Uterus (tissue), 4 donors: Measurements from ENCODE around the gene MAD1L1. TPM values are rescaled to one million over a fixed set of nuclear protein-coding genes. Genes with fewer than 3 reads are reported as not detected.
"Not testable (repeated sequence)": the region's sequence is repeated elsewhere in the genome, so short reads cannot be mapped to it uniquely, and the experiment has no call there.

Experiments
- DNase-seq, 2 donors: peaks; one replicate each; pipeline ENCODE4 v3.0.0-alpha.2; 2019 to 2020
- H3K27ac ChIP-seq, 2 donors: fragments of 200-600 bp; sonication (generic); 1 replicate in 1 of 2; 2 replicates in 1 of 2; pipeline ENCODE4 v1.5.1; 2016 to 2018
- H3K27me3 ChIP-seq, 2 donors: fragments of 200-600 bp; sonication (generic); one replicate each; pipeline ENCODE4 v1.5.1; 2018 to 2019; ENCODE audit warnings: control low read depth in 1 of 2
- H3K36me3 ChIP-seq, 2 donors: fragments of 200-600 bp; sonication (generic); one replicate each; pipeline ENCODE4 v1.5.1; 2019; ENCODE audit warnings: control low read depth in 1 of 2
- H3K4me1 ChIP-seq, 2 donors: fragments of 200-600 bp; sonication (generic); one replicate each; pipeline ENCODE4 v1.5.1; 2018 to 2019; ENCODE audit warnings: control low read depth in 1 of 2
- H3K4me3 ChIP-seq, 2 donors: fragments of 200-600 bp; sonication (generic); 1 replicate in 1 of 2; 2 replicates in 1 of 2; pipeline ENCODE4 v1.5.1; 2018 to 2019; ENCODE audit warnings: mild to moderate bottlenecking in 1 of 2
- H3K9me3 ChIP-seq, 2 donors: fragments of 200-600 bp; sonication (generic); one replicate each; pipeline ENCODE4 v1.5.1; 2019; ENCODE audit warnings: control low read depth in 1 of 2
- CTCF ChIP-seq, 4 experiments: fragments of 200-600 bp in 2 of 4; fragments of 450-650 bp in 2 of 4; sonication (generic) in 2 of 4; IDR thresholded peaks; one replicate each; pipeline ENCODE4 v1.5.1; 2016 to 2019; ENCODE audit warnings: antibody characterized with exemption in 4 of 4, mild to moderate bottlenecking in 2 of 4, moderate library complexity in 1 of 4
- POLR2A ChIP-seq, 2 donors: fragments of 450-650 bp; IDR thresholded peaks; one replicate each; pipeline ENCODE4 v1.6.1; 2016; ENCODE audit warnings: antibody characterized with exemption in 2 of 2, mild to moderate bottlenecking in 1 of 2, moderate library complexity in 1 of 2
- intact Hi-C: fragments of 100-400 bp; cut with DNase I; formaldehyde crosslinking; loops from one replicate; pipeline ENCODE4 v1.15.1; 2023; ENCODE audit warnings: low total_unique reads
- total RNA-seq, 4 donors: library from RNA; depleted of rRNA in 3 of 4; stranded (reverse); fragments of >200 nt in 3 of 4; gene quantifications; one replicate each; pipeline versions ENCODE4 v1.1.0 to v1.2.4, GENCODE V29; 2014 to 2023
- donor health status: DM: yes; HTN: yes; CAD: no.

MAD1L1 gene
- total RNA-seq, 4 donors from 2014 or later, result 13.3 to 37.4 (median 33.1) TPM

GRCh38 chr7:1839701-1840100 lies 393.0 kb downstream of the MAD1L1 start:
- Histone ChIP-seq H3K27ac (no peak overlapping the region), H3K27me3 (no peaks in the 10 kb centered on the region), H3K4me3 (no peak overlapping the region), H3K9me3 (no peaks in the 10 kb centered on the region), H3K36me3 (no peaks in the 10 kb centered on the region), H3K4me1 (no peaks in the 10 kb centered on the region)
- no peak for TF ChIP-seq POLR2A (IDR thresholded peaks at IDR 0.05)
- intact Hi-C loops, result no loop called here
- peak in 1 of 2 donors; percentile 6 for DNase-seq

DNA sequence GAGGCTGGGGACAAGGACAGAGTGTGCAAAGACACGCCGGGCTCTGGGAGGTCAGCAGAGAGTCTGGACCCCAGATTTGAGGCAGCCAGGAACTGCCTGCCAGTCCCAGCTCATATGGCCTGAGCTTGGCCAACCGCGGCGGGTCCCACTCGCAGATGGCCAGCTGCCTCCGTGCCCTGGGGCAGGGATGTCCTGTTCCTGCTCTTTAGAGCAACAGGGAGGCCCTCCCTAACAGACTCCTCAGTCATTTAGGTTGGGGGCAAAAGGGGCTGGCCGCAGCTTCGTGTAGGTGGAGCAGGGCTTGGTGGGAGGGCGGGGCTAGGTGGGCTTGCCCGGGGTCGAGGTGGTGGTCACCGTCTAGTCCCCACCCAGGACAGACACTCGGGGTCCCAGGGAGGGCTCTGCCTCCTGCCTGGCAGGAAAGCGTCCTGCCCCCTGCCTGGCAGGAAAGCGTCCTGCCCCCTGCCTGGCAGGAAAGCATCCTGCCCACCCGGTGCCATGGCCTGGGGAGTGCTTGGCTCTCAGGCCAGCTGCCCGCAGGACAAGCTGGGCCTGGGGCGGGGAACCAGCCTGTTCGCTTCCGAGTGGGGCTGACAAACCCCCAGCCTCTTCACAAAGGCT lies 393.7 kb downstream of the MAD1L1 start:
- H3K9me3 ChIP-seq, H3K4me1 ChIP-seq, H3K27ac ChIP-seq, H3K36me3 ChIP-seq, intact Hi-C loops, H3K4me3 ChIP-seq, H3K27me3 ChIP-seq, DNase-seq: not testable (repeated sequence)

- H3K4me3 ChIP-seq, intact Hi-C loops, H3K27ac ChIP-seq, H3K4me1 ChIP-seq, H3K27me3 ChIP-seq, H3K9me3 ChIP-seq, DNase-seq, H3K36me3 ChIP-seq: not testable (repeated sequence)
Measured at GRCh38 chr7:1838544-1838872, 394.2 kb downstream of the MAD1L1 start.

- H3K27me3 ChIP-seq, H3K4me3 ChIP-seq, H3K36me3 ChIP-seq, H3K27ac ChIP-seq, DNase-seq, intact Hi-C loops, H3K4me1 ChIP-seq, H3K9me3 ChIP-seq: not testable (repeated sequence)
Measured at GRCh38 chr7:1837696-1838543, 394.8 kb downstream of the MAD1L1 start.

DNA sequence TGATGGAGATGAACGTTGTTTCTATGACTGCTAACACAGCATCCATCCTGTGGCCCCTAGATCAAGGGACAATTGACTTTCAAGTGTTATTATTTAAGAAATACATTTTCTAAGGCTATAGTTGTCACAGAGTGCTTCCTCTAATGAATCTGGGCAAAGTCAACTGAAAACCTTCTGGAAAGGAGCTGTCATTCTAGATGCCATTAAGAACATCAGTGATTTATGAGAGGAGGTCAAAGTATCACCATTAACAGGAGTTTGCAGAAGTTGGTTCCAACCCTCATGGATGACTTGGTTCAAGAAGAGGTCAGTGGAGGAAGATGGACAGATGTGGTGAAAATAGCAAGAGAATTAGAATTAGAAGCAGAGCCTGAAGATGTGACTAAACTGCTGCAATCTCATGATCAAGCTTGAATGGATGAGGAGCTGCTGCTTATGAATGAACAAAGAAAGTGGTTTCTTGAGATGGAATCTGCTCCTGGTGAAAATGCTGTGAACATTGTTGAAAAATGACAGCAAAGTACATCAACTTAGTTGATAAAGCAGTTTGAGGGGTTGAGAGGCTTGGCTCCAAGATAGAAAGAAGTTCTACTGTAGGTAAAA lies 400.7 kb downstream of the MAD1L1 start:
- DNase-seq, H3K4me3 ChIP-seq, intact Hi-C loops, H3K27ac ChIP-seq, H3K4me1 ChIP-seq, H3K36me3 ChIP-seq, H3K9me3 ChIP-seq, H3K27me3 ChIP-seq: not testable (repeated sequence)

DNA sequence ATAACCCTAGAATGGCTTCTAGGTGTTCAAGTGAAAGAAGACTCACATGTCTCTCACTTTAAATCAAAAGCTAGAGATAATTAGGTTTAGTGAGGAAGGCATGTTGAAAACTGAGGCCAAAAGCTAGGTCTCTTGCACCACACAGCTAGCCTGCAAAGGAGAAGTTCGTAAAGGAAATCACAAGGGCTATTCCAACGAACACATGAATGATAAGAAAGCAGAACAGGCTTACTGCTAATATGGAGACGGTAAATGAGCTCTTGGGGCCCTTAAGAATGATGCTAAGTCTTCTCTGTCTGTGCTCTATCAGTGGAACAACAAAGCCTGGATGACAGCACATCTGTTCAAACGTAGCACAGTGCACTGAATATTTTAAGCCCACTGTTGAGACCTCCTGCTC lies 401.3 kb downstream of the MAD1L1 start:
- H3K27me3 ChIP-seq, H3K36me3 ChIP-seq, intact Hi-C loops, H3K4me3 ChIP-seq, H3K27ac ChIP-seq, H3K9me3 ChIP-seq, DNase-seq, H3K4me1 ChIP-seq: not testable (repeated sequence)

DNA sequence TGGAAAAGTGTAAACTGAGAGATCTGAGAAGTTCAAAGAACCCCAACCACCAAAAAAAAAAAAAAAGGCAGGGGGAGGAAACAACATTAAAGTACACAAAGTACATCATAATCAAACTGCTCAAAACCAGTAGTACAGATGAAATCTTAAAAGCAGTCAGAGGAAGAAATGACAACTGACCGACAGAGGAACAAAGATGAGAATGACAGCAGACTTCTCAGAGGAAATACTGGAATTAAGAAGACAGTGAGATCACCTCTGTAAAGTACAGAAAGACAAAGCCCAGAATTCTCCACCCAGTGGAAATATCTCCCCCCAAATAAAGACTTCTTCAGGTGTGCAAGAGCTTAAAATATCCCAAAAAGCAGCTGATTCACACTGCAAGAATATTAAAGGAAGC lies 403.1 kb downstream of the MAD1L1 start:
- DNase-seq, intact Hi-C loops, H3K36me3 ChIP-seq, H3K9me3 ChIP-seq, H3K27me3 ChIP-seq, H3K4me1 ChIP-seq, H3K4me3 ChIP-seq, H3K27ac ChIP-seq: not testable (repeated sequence)

DNA sequence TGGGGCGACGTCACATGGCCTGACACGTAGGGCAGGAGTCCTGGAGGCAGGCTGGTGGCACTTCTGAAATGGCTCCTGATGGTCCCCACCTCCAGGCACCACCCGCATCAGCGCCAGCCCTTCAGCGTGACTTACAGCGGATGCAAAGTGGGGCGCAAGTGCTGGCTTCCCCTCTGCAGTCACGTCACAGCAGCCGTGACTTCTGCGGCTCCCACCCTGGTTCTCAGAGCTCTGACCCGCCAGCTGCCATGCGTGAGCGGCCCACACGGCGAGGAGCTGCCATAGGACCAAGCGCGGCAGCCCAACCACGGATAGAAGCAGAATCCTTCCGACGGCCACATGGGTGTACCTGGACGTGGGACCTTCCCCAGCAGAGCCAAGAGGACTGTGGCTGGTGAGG lies 403.6 kb downstream of the MAD1L1 start:
- no peaks in the 10 kb centered on the region for H3K4me1 ChIP-seq
- H3K9me3 ChIP-seq, result no peaks in the 10 kb centered on the region
- TF ChIP-seq CTCF (IDR thresholded peaks at IDR 0.05) (no peak), POLR2A (IDR thresholded peaks at IDR 0.05) (no peak)
- no peak for DNase-seq
- intact Hi-C loops, result no loop called here
- no peak overlapping the region for H3K27ac ChIP-seq
- H3K27me3 ChIP-seq, result no peaks in the 10 kb centered on the region
- no peak overlapping the region for H3K4me3 ChIP-seq
- no peaks in the 10 kb centered on the region for H3K36me3 ChIP-seq

GRCh38 chr7:1828170-1828569 lies 404.6 kb downstream of the MAD1L1 start:
- intact Hi-C loops, DNase-seq, H3K4me3 ChIP-seq, H3K4me1 ChIP-seq, H3K27ac ChIP-seq, H3K9me3 ChIP-seq, H3K27me3 ChIP-seq, H3K36me3 ChIP-seq: not testable (repeated sequence)

DNA sequence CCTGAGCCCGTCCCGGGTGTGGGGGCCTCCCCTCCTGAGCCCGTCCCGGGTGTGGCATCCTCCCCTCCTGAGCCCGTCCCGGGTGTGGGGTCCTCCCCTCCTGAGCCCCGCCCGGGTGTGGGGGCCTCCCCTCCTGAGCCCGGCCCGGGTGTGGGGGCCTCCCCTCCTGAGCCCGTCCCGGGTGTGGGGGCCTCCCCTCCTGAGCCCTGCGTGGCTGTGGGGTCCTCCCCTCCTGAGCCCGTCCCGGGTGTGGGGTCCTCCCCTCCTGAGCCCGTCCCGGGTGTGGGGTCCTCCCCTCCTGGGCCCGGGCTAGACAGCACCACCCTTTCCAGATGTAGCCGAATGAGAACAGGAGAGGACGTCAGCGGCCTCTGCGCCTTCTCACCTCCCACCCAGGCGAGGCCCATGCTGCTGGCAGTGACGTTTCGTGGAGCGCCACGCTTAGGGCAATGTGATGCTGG lies 405.2 kb downstream of the MAD1L1 start:
- intact Hi-C loops, H3K36me3 ChIP-seq, H3K27ac ChIP-seq, H3K4me1 ChIP-seq, H3K9me3 ChIP-seq, H3K4me3 ChIP-seq, H3K27me3 ChIP-seq: not testable (repeated sequence)
- DNase-seq, result peak in 1 of 2 donors; percentile 5

DNA sequence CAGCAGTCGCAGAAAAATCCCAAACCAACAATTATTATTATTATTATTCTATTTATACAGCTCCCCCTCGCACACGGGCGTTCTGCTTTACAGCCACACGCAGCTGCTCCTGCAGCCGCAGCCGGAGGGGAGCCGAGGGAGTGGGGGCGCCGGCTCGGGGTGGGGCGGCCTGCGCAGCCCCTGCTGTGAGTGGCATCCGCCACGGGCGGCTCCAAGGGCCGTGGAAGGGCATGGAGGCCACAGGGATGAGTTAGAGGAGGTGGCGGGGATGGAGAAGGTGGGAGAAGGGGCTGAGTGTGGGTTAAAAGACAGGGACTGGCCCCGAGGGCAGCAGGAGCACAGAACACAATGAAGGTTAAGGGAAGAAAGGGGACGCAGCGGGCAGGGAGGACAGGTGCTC lies 405.8 kb downstream of the MAD1L1 start:
- H3K27me3 ChIP-seq, H3K4me3 ChIP-seq, H3K4me1 ChIP-seq, intact Hi-C loops, H3K27ac ChIP-seq, H3K36me3 ChIP-seq, H3K9me3 ChIP-seq, DNase-seq: not testable (repeated sequence)
